K562 (cell line): ENCODE measurements around the gene CENPV. TPM values are rescaled to one million over a fixed set of nuclear protein-coding genes. Genes with fewer than 3 reads are reported as not detected.

Source experiments
- CBFA2T3 ChIP-seq: fragments of 450-650 bp; IDR thresholded peaks from 2 replicates; pipeline ENCODE4 v1.6.1; 2017
- CHD2 ChIP-seq: IDR thresholded peaks from 2 replicates; pipeline ENCODE4 v1.6.1; 2011; ENCODE audit warnings: low read depth, low read length
- CREB1 ChIP-seq, 2 experiments: sonication (generic) in 1 of 2; formaldehyde crosslinking in 1 of 2; IDR thresholded peaks; 2 replicates each; pipeline versions ENCODE4 v1.6.1 to v1.8.0; 2012 to 2022; ENCODE audit warnings: inconsistent platforms in 1 of 2, mild to moderate bottlenecking in 1 of 2, missing genetic modification reagents in 1 of 2, moderate library complexity in 1 of 2
- HCFC1 ChIP-seq: IDR thresholded peaks from 2 replicates; pipeline ENCODE4 v1.6.1; 2012; ENCODE audit warnings: low read depth, low read length, improper control_type of control experiment
- HLTF ChIP-seq: fragments of 450-650 bp; IDR thresholded peaks from 2 replicates; pipeline ENCODE4 v1.6.1; 2016
- ILF3 ChIP-seq: fragments of 450-650 bp; IDR thresholded peaks from 2 replicates; pipeline ENCODE4 v1.6.1; 2018; ENCODE audit warnings: antibody characterized with exemption, mild to moderate bottlenecking, moderate library complexity, borderline replicate concordance
- KDM5B ChIP-seq: fragments of 200-600 bp; sonication (generic); IDR thresholded peaks from 2 replicates; pipeline ENCODE4 v1.6.1; 2012; ENCODE audit warnings: low read depth, mild to moderate bottlenecking, moderate library complexity, low read length, control low read depth, inconsistent platforms; ENCODE audit not compliant: insufficient replicate concordance
- MYC ChIP-seq, 2 experiments: fragments of 250-450 bp in 1 of 2; sonication (Bioruptor Pico) in 1 of 2; IDR thresholded peaks; 2 replicates each; pipeline versions ENCODE4 v1.5.1 to v1.6.1; 2012 to 2021; ENCODE audit warnings: low read depth in 2 of 2, borderline replicate concordance in 1 of 2, improper control_type of control experiment in 1 of 2, low read length in 1 of 2, mild to moderate bottlenecking in 1 of 2, moderate library complexity in 1 of 2
- NONO ChIP-seq, 2 experiments: fragments of 200-400 bp in 1 of 2; fragments of 450-650 bp in 1 of 2; formaldehyde crosslinking in 1 of 2; IDR thresholded peaks; 2 replicates each; pipeline ENCODE4 v1.6.1; 2017; ENCODE audit warnings: low read depth in 2 of 2, mild to moderate bottlenecking in 2 of 2, moderate library complexity in 2 of 2, low read length in 1 of 2
- PCBP2 ChIP-seq: fragments of 200-400 bp; formaldehyde crosslinking; IDR thresholded peaks from 2 replicates; pipeline ENCODE4 v1.6.1; 2018; ENCODE audit warnings: low read length, low read depth, mild to moderate bottlenecking, moderate library complexity; ENCODE audit not compliant: poor library complexity, severe bottlenecking
- PHF8 ChIP-seq: fragments of 200-600 bp; sonication (generic); IDR thresholded peaks from 2 replicates; pipeline ENCODE4 v1.6.1; 2012; ENCODE audit warnings: mixed run types, mild to moderate bottlenecking, inconsistent platforms, low read length, moderate library complexity, borderline replicate concordance
- RFX7 ChIP-seq: fragments of 250-450 bp; sonication (Bioruptor Pico); IDR thresholded peaks from 2 replicates; pipeline ENCODE4 v1.5.1; 2021; ENCODE audit warnings: mild to moderate bottlenecking
- SMAD1 ChIP-seq: fragments of 150-350 bp; IDR thresholded peaks from 2 replicates; pipeline ENCODE4 v1.6.1; 2014; ENCODE audit warnings: low read length, low read depth; ENCODE audit not compliant: partially characterized antibody
- ZBTB49 ChIP-seq: sonication (generic); formaldehyde crosslinking; IDR thresholded peaks from 2 replicates; pipeline ENCODE4 v1.8.0; 2022; ENCODE audit warnings: missing genetic modification reagents, mild to moderate bottlenecking, borderline replicate concordance
- ZNF639 ChIP-seq, 2 experiments: fragments of 200-800 bp in 1 of 2; sonication (Bioruptor generic) in 1 of 2; sonication (generic) in 1 of 2; formaldehyde crosslinking in 1 of 2; IDR thresholded peaks in 1 of 2; conservative IDR thresholded peaks in 1 of 2; 2 replicates each; pipeline versions ENCODE4 v1.5.0 to v1.6.1; 2016 to 2020; ENCODE audit warnings: missing compliant biosample characterization in 1 of 2, missing genetic modification characterization in 1 of 2, missing genetic modification reagents in 1 of 2
- polyA plus RNA-seq, 8 experiments: library from polyadenylated mRNA; depleted of rRNA in 4 of 8; stranded (reverse) in 5 of 8; unstranded in 3 of 8; fragments of >200 nt; fragmentation: Nextera tagmentation in 2 of 8; fragmentation: Illumina TruSeq in 1 of 8; extraction: Ambion mirVana in 2 of 8; extraction: Trizol in 1 of 8; gene quantifications; 2 replicates each; pipeline versions ENCODE4 v1.2.1 to v1.2.3, GENCODE V29; 2011 to 2014; ENCODE audit warnings: inconsistent platforms in 1 of 8, missing spikeins in 1 of 8
- total RNA-seq, 7 experiments: library from RNA; depleted of rRNA in 6 of 7; stranded (reverse); fragments of >200 nt in 6 of 7; fragmentation: Illumina TruSeq in 2 of 7; extraction: Trizol in 2 of 7; gene quantifications; 2 replicates each; pipeline versions ENCODE4 v1.2.1 to v1.2.3, GENCODE V29; 2011 to 2021; ENCODE audit warnings: low replicate concordance in 1 of 7
- TF ChIP-seq, protein P1 (sequence below): fragments of 200-800 bp; sonication (Bioruptor generic); IDR thresholded peaks from 2 replicates; pipeline ENCODE4 v1.6.1; 2016; ENCODE audit warnings: missing genetic modification characterization, missing compliant biosample characterization

CENPV gene
- total and polyA plus RNA-seq, 9 of the 15 experiments (the other 6 are each of a cell fraction or from before 2014, with no cell fraction given): 17.8 to 131 (median 89.3) TPM

DNA sequence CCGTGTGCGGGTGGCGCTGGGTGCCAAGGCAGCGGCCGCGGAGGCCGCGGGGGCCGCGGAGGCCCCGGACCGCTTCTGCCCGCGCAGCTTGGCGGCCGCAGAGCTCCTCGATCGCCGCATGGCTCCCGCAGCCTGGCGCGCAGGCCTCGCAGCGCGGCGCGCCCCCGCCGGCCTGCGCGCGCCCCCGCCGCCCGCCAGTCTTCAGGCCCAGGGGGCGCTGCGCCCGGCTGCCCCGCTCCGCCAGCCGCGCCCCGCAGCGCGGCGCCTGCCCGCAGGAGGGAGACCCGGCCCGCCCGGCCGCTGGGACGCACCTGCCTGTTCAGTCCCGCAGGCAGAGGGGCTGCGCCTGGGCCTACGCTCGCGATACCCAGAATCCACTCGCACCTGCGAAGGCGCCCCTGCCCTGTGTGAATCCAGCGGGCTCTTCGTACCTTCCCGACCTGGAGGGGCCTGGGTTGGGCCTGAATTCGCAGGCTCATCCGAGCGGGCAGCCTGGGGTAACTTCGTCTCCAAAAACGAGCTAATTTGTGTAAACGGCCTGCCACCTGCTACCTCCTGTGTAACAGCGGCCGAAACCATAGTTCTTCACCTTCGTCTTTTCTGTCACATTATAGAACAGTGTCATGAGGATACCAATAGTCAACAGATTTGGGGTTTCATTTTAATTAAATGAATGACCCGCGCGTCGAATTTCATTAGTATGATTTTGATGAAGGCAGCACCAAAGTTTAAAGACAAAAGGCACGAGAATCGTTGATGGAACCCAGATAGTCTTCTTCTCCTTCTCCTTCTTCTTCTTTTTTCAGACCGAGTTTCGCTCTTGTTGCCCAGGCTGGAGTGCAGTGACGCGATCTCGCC lies at the start of gene CENPV (continued):
- TF ChIP-seq ZNF639 (CRISPR knock-in tag; conservative IDR thresholded peaks at IDR 0.05 in 1 of 2, IDR thresholded peaks at IDR 0.05 in 1 of 2) (0 out of 4 replicates have a peak, but pooled peaks of 1 of the 2 experiments have one; percentile 18), SMAD1 (no peak), MYC (IDR thresholded peaks at IDR 0.05; ENCODE audit: low read depth, low read length) (0 out of 2 replicates have a peak, but pooled peaks have one; percentile 43), MYC (CRISPR knock-in tag; IDR thresholded peaks at IDR 0.05; ENCODE audit: borderline replicate concordance, low read depth) (no peak), CHD2 (peak; percentile 50; the same call in 1 of the 2 replicates), ZBTB49 (CRISPR knock-in tag) (no peak), PCBP2 (no peak), RFX7 (no peak), PHF8 (peak; percentile 81; the same call in 1 of the 2 replicates), CREB1 (IDR thresholded peaks at IDR 0.05) (no peak), CREB1 (CRISPR knock-in tag; IDR thresholded peaks at IDR 0.05) (no peak), KDM5B (peak; percentile 77), ILF3 (no peak), CBFA2T3 (no peak), NONO (IDR thresholded peaks at IDR 0.05; ENCODE audit: low read depth in 2 of 2, low read length in 1 of 2) (peak; percentile 40 to 70; a peak in 2 of 4 replicates), HLTF (no peak), HCFC1 (peak; percentile 19; the same call in 1 of the 2 replicates)
- TF ChIP-seq, protein P1, sequence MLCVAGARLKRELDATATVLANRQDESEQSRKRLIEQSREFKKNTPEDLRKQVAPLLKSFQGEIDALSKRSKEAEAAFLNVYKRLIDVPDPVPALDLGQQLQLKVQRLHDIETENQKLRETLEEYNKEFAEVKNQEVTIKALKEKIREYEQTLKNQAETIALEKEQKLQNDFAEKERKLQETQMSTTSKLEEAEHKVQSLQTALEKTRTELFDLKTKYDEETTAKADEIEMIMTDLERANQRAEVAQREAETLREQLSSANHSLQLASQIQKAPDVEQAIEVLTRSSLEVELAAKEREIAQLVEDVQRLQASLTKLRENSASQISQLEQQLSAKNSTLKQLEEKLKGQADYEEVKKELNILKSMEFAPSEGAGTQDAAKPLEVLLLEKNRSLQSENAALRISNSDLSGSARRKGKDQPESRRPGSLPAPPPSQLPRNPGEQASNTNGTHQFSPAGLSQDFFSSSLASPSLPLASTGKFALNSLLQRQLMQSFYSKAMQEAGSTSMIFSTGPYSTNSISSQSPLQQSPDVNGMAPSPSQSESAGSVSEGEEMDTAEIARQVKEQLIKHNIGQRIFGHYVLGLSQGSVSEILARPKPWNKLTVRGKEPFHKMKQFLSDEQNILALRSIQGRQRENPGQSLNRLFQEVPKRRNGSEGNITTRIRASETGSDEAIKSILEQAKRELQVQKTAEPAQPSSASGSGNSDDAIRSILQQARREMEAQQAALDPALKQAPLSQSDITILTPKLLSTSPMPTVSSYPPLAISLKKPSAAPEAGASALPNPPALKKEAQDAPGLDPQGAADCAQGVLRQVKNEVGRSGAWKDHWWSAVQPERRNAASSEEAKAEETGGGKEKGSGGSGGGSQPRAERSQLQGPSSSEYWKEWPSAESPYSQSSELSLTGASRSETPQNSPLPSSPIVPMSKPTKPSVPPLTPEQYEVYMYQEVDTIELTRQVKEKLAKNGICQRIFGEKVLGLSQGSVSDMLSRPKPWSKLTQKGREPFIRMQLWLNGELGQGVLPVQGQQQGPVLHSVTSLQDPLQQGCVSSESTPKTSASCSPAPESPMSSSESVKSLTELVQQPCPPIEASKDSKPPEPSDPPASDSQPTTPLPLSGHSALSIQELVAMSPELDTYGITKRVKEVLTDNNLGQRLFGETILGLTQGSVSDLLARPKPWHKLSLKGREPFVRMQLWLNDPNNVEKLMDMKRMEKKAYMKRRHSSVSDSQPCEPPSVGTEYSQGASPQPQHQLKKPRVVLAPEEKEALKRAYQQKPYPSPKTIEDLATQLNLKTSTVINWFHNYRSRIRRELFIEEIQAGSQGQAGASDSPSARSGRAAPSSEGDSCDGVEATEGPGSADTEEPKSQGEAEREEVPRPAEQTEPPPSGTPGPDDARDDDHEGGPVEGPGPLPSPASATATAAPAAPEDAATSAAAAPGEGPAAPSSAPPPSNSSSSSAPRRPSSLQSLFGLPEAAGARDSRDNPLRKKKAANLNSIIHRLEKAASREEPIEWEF: no peak
